Muscle of back (tissue), 13 donors: ENCODE data around the gene ITSN1. TPM values are rescaled to one million over a fixed set of nuclear protein-coding genes. Genes with fewer than 3 reads are reported as not detected.
"Not testable (repeated sequence)": the region's sequence is repeated elsewhere in the genome, so short reads cannot be mapped to it uniquely, and the experiment has no call there.

Source experiments
- DNase-seq, 3 donors: peaks; one replicate each; pipeline versions ENCODE4 v3.0.0 to v3.0.0-alpha.2; 2013
- long read RNA-seq, 9 donors: transcript quantifications; one replicate each; lab custom pipeline, GENCODE V29; 2026
- polyA plus RNA-seq, 10 donors: library from polyadenylated mRNA; unstranded; fragments of 120-200 nt; gene quantifications; one replicate each; pipeline ENCODE4 v1.2.1, GENCODE V29; 2013; ENCODE audit not compliant: insufficient read length in 10 of 10

The ITSN1 gene
- 10 to 100 TPM; 29.9 to 44.9 (median 35.4) TPM for polyA plus RNA-seq
- long read RNA-seq, donor 1, full-length matches to known transcripts, result 1 of 620 reads
- long read RNA-seq, donor 1, partial matches to known transcripts, result 600 of 620 reads
- long read RNA-seq, donor 1, other reads (novel, unspliced or antisense), result 19 of 620 reads
- long read RNA-seq, donor 2, partial matches to known transcripts, result 7 of 7 reads
- long read RNA-seq, donor 2, other reads (novel, unspliced or antisense), result 0 of 7 reads
- long read RNA-seq, donor 3, result 0 reads
- long read RNA-seq, donor 4, full-length matches to known transcripts, result 3 of 3 reads
- long read RNA-seq, donor 4, partial matches to known transcripts, result 0 of 3 reads
- long read RNA-seq, donor 4, other reads (novel, unspliced or antisense), result 0 of 3 reads
- long read RNA-seq, donor 5, partial matches to known transcripts, result 507 of 968 reads
- long read RNA-seq, donor 5, other reads (novel, unspliced or antisense), result 460 of 968 reads
- long read RNA-seq, donor 6, partial matches to known transcripts, result 1,003 of 1,022 reads
- long read RNA-seq, donor 6, other reads (novel, unspliced or antisense), result 19 of 1,022 reads
- long read RNA-seq, donor 7, partial matches to known transcripts, result 0 of 3 reads
- long read RNA-seq, donor 7, other reads (novel, unspliced or antisense), result 0 of 3 reads
- long read RNA-seq, donor 8, result 0 reads
- long read RNA-seq, donor 9, result 0 reads

GRCh38 chr21:33642027-33642895, at the start of gene ITSN1:
TSS of gene ITSN1 (plus strand) at chr21:33642501. CDS start at chr21:33718829, 76,328 bp downstream.
- peak; percentile 100 for DNase-seq

GRCh38 chr21:33598051-33598450, 44.2 kb upstream of the ITSN1 start:
- no peak for DNase-seq

GRCh38 chr21:33608559-33608958, 33.7 kb upstream of the ITSN1 start:
- no peak for DNase-seq

GRCh38 chr21:33611006-33611744, 31.1 kb upstream of the ITSN1 start:
- no peak for DNase-seq

GRCh38 chr21:33617565-33617964, 24.7 kb upstream of the ITSN1 start:
- DNase-seq, result not testable (repeated sequence)

- DNase-seq, result no peak
These were observed 23.9 kb upstream of the ITSN1 start for GRCh38 chr21:33618407-33618806.

GRCh38 chr21:33619726-33620125, 22.6 kb upstream of the ITSN1 start:
- DNase-seq, result no peak

- DNase-seq, result no peak
These were observed 20.0 kb upstream of the ITSN1 start for GRCh38 chr21:33622253-33622652.

- not testable (repeated sequence) for DNase-seq
These were observed 16.1 kb upstream of the ITSN1 start for GRCh38 chr21:33626151-33626550.

- DNase-seq, result no peak
These were observed 8.0 kb upstream of the ITSN1 start for GRCh38 chr21:33634254-33634653.

GRCh38 chr21:33640697-33641351, 1.5 kb upstream of the ITSN1 start:
- peak in 1 of 3 donors; percentile 43 for DNase-seq

- peak; percentile 100 for DNase-seq
These were observed 812 bp upstream of the ITSN1 start, which contains the start of gene CRYZL1 for GRCh38 chr21:33641352-33642026. TSS of gene CRYZL1 (minus strand) at chr21:33641741. CDS start at chr21:33631551, 10,190 bp downstream.

GRCh38 chr21:33642896-33643657, 776 bp downstream of the ITSN1 start:
- peak; percentile 10 to 75 (median 40) for DNase-seq

GRCh38 chr21:33643658-33644311, 1.5 kb downstream of the ITSN1 start:
- DNase-seq, result peak in 1 of 3 donors; percentile 30

- DNase-seq, result peak in 1 of 3 donors; percentile 25
These were observed 2.2 kb downstream of the ITSN1 start for GRCh38 chr21:33644383-33645074.

GRCh38 chr21:33645730-33646129, 3.4 kb downstream of the ITSN1 start:
- no peak for DNase-seq

GRCh38 chr21:33647587-33647986, 5.3 kb downstream of the ITSN1 start:
- DNase-seq, result no peak

- no peak for DNase-seq
These were observed 6.3 kb downstream of the ITSN1 start for GRCh38 chr21:33648555-33648954.
